ENCODE measurements around the gene ZNF624. TPM values are rescaled to one million over a fixed set of nuclear protein-coding genes. Genes with fewer than 3 reads are reported as not detected.
"Not testable (repeated sequence)": the region's sequence is repeated elsewhere in the genome, so short reads cannot be mapped to it uniquely, and the experiment has no call there.

Gene ZNF624
- 1 to 10 TPM; 5.8 to 9.4 (median 7.3) TPM for polyA plus RNA-seq (ENCODE audit: insufficient read length in 10 of 10)
- long read RNA-seq, donor 1, full-length matches to known transcripts: 1 of 1 reads
- long read RNA-seq, donor 1, partial matches to known transcripts: 0 of 1 reads
- long read RNA-seq, donor 1, other reads (novel, unspliced or antisense): 0 of 1 reads
- long read RNA-seq, donor 2, full-length matches to known transcripts: 3 of 3 reads
- long read RNA-seq, donor 2, partial matches to known transcripts: 0 of 3 reads
- long read RNA-seq, donor 2, other reads (novel, unspliced or antisense): 0 of 3 reads
- long read RNA-seq, donor 3, full-length matches to known transcripts: 1 of 1 reads
- long read RNA-seq, donor 3, partial matches to known transcripts: 0 of 1 reads
- long read RNA-seq, donor 3, other reads (novel, unspliced or antisense): 0 of 1 reads
- long read RNA-seq, donor 4, full-length matches to known transcripts: 2 of 2 reads
- long read RNA-seq, donor 4, partial matches to known transcripts: 0 of 2 reads
- long read RNA-seq, donor 4, other reads (novel, unspliced or antisense): 0 of 2 reads
- long read RNA-seq, donor 5, full-length matches to known transcripts: 9 of 9 reads
- long read RNA-seq, donor 5, partial matches to known transcripts: 0 of 9 reads
- long read RNA-seq, donor 5, other reads (novel, unspliced or antisense): 0 of 9 reads
- long read RNA-seq, donor 6, full-length matches to known transcripts: 4 of 4 reads
- long read RNA-seq, donor 6, partial matches to known transcripts: 0 of 4 reads
- long read RNA-seq, donor 6, other reads (novel, unspliced or antisense): 0 of 4 reads
- long read RNA-seq, donor 7, full-length matches to known transcripts: 3 of 3 reads
- long read RNA-seq, donor 7, partial matches to known transcripts: 0 of 3 reads
- long read RNA-seq, donor 7, other reads (novel, unspliced or antisense): 0 of 3 reads
- long read RNA-seq, donor 8, full-length matches to known transcripts: 1 of 1 reads
- long read RNA-seq, donor 8, partial matches to known transcripts: 0 of 1 reads
- long read RNA-seq, donor 8, other reads (novel, unspliced or antisense): 0 of 1 reads
- long read RNA-seq, donor 9, full-length matches to known transcripts: 1 of 1 reads
- long read RNA-seq, donor 9, partial matches to known transcripts: 0 of 1 reads
- long read RNA-seq, donor 9, other reads (novel, unspliced or antisense): 0 of 1 reads

DNA sequence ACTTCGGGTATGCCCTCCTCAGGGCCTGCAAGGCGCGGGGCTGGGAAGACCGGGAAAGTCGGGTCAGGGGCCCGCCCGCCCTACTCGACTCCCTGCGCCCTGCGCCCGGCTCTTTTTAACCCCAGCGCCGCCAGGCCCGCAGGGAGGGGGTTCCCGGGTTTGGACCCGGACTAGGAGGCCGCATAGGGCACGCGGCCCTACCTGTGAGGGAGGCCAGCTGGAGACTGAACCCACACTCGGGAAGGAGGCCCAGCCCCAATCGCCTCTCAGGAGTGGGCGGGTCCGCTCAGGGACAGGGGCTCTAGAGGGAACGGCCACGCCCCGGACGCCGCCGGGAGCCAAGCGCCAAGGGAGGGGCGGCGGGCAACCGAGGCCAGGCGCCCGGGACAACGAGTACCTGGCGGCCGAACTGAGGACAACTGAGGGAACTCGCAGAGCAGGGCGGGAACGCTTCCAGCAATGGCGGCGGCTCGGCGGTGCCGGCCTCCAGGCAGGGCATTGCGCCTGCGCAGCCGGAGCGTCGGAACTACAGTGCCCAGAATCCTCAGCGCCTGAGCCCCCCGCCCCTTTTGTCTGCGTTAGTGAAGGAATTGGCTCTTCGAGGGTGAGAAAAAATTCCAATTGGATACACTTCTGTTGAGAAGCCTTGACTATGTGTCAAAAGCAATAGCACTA is at the start of gene ZNF624:
Gene ZNF624 (minus strand): TSS at position 484 of the 675 bp plus-strand sequence.
- DNase-seq: peak; percentile 93 to 97 (median 95)

DNA sequence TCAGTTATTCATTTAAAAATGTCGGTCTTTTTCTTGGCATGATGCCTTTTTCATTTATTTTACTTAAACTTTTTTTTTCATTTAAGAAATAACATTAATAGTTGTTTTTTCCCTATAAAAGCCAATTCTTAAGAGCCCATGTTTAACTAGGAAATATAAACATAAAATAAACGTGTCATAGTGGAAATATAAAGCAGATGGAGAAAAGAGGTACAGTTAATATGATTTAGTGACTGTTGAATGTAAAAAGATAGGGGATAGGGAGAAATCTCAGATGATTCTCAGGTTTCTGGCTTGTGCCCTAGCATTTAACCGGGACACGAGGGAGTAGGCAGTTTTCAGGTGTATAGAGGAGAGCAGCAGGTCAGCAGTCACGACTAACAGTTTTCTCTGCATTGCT is 44.0 kb upstream of the ZNF624 start:
- not testable (repeated sequence) for DNase-seq

DNA sequence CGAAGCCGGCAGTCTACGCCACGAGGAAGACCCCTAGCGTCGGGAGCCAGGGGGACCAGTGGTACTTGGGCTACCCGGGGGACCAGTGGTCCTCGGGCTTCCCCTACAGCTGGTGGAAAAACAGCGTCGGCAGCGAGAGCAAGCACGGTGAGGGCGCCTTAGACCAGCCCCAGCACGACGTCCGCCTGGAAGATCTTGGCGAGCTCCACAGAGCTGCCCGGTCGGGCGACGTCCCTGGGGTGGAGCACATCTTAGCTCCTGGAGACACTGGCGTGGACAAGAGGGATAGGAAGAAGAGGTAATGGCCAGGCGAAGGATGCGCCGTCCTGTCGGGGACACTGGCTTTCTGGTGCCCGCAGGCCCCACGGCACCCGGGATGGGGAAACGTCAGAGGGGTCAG is 36.8 kb upstream of the ZNF624 start:
- not testable (repeated sequence) for DNase-seq

DNA sequence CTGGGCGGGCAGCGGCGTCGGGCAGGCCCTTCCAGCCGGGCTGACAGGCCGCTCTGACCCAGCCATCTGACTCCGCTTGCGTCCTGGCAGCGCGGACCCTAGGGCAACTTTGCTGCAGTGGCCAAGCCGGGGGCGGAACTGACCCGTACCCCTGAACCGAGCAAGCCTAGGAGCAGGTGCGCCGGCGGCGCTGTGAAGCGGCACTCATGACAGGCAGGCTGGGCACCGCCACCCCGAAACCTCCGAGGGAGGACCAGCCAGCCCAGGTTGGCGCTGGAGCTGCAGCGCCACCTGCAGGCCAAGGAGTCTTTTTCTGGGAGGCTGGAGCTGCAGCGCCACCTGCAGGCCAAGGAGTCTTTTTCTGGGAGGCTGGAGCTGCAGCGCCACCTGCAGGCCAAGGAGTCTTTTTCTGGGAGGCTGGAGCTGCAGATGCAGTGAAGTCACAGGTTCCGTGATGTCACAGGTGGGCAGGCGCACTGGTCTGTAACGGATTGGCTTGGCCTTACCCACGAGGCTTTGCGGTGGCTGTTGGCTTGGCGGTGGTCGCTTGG is 36.2 kb upstream of the ZNF624 start, which contains the start of gene CCDC144A:
Gene CCDC144A (plus strand): TSS at position 511 of the 551 bp plus-strand sequence. CDS start 160 bp downstream, outside the sequence.
- not testable (repeated sequence) for DNase-seq

DNA sequence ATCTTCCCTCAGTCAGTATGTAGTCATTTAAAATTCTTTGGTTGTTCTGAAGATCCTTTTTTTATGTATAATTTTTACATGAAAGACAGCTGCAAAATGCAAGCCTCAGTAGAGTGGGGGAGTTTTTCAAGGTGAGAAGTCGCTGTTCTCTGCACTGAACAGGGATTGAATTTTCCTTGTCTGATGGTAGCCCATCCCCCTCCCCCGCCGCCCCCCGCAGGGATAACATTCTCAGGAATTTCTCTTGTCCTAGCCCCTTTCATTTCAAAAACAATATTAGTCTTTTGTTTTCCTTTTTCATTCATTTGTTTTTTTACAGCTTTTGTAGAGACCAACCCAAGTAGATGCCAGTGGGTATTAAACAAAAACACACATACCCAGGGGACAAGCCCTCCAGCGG is 33.5 kb upstream of the ZNF624 start:
- DNase-seq: not testable (repeated sequence)

DNA sequence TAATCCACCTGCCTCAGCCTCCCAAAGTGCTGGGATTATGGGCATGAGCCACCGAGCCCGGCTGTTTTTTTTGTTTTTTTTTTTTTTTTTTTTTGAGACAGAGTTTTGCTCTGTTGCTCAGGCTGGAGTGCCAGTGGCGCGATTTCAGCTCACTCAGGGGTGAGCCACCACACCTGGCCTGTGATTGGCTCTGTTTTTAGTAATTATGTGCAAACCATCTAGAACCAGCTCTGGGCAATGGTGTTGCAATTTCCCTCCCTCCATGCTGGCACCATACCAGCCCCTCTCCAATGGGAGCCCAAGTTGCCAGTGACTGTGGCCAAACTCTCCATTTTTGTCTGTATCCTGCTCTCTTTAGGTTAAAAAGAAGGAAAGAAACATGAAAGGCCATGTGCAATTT is 32.4 kb upstream of the ZNF624 start:
- DNase-seq: not testable (repeated sequence)

DNA sequence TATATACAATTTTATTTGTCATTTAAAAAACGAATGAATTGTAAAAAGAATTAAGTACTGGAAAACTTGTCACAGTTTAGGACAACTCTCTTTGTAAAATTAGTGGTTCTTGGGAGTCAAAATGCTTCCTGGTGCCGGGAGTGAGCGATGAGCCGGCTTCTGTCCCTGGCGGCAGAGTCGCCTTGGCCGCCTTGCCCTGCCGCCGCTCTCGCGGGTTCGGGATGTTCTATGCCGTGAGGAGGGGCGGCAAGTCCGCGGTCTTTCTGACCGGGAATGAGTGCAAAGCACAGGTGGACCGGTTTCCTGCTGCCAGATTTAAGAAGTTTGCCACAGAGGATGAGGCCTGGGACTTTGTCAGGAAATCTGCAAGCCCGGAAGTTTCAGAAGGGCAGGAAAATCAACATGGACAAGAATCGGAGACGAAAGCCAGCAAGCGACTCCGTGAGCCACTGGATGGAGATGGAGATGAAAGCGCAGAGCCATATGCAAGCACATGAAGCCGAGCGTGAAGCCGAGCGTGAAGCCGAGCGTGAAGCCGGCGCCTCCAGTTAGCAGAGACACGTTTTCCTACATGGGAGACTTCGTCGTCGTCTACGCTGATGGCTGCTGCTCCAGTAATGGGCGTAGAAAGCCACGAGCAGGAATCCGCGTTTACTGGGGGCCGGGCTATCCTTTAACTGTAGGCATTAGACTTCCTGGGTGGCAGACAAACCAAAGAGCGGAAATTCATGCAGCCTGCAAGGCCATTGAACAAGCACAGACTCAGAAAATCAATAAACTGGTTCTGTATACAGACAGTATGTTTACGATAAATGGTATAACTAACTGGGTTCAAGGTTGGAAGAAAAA is 29.9 kb upstream of the ZNF624 start:
- peak in 1 of 3 donors; percentile 30 for DNase-seq

DNA sequence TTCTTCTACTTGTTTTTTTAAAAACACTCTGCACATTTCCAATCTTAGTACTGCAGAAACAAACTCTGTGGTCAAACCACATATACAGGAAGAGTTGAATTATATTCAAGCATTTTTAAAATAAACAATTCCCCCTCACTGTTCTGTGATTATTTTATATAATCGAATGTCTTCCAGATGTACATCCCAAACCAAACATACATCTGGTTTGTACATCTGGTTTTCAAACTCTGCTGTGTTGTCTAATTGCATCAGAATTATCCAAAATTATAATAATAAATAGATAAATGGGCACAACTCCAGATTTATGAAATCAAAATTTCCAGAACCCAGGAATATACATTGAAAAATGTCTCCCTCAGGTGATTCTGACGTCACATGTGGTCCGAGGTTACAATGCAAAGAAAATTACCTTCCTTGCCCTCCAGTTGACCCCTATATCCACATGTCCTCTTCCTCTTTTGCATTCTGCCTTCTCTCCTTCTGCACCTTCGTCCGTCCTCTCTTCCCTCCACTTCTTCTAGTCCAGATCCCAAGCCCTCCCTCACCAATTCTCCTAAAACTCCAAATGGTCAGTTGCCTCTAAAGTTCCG is 23.1 kb upstream of the ZNF624 start:
- DNase-seq: peak in 1 of 3 donors; percentile 68

DNA sequence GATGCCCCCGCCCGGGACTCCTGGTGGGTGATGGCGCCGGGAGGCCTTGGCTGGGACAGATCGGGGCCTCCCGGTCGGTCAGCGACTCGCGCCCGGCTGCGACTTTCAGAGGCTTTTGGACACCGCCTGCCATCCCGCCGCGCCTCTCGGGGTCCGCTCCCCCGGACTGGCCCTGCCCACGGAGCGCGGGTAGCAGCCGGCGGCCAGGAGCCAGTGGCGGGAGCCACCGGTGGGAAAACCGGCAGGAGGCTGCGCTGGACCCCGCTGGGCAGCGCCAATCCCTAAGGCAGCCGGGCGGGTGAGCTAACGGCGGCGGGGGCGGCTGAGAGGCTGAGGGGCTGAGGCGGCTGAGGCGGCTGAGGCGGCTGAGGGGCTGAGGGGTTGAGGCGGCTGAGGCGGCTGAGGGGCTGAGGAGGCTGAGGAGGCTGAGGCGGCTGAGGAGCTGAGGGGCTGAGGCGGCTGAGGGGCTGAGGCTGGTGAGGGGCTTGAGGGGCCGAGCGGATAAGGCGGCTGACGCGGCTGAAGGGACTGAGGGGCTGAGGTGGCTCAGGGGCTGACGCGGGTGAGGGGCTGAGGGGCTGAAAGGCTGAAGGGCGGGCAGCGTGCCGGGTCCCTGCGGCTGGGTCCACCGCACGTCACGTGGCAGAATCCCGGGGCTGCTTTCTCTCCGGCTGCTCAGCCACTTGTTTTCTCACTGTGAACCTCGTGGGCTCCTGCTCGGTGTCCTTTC is 13.4 kb upstream of the ZNF624 start:
- DNase-seq: peak in 1 of 3 donors; percentile 43

DNA sequence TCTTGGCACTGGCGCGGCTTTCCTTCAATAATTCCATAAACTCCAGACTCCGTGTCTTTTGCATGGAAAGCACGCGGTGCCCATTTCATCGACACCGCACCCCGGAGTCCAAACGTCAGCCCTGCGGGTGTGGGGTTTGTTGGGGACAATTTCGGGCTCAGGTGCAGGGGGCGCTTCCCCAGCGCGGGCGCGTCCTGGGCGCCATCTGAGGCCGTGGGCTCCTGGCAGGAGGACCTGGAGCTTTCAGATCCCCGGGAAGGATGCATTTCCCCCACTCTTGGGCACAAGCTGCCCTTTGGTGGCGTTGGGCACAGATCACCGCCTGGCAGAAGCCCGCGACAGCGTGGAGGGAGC is 12.9 kb upstream of the ZNF624 start:
- not testable (repeated sequence) for DNase-seq

DNA sequence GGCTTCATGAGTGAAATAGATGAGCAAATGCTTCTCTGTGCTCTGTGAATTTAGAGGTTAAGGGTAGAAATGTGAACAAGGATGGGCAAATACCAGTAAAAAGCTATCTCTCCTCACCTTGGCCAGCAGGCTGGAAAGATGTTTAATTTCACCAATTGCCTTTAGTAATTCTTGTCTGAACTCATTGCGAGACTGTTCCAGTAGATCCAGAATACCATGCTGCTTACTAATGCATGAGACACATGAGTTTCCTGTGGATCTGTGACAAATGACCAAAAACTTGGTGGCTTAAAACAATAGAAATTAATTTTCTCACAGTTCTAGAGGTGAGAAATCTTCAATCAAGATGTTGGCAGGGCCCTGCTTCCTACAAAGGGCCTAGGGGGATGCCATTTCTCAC is 9.3 kb upstream of the ZNF624 start:
- DNase-seq: no peak

DNA sequence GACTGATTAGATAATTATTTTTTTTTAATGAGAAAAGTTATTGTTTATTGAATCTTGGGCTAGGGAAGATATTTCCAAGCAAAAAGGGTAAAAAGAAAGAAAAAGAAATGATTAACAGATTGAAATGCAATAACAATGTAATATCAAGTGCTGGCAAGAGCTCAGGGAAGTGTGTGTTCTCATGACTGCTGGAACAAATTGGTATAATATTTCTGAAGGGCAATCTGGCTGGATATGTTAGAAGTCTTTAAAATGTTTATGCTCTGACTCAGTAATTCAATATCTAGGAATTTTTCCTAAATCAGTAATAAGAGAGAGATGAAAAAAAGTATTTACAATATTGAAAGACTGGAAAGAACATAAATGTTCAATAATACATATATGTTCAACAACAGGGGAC is 7.6 kb upstream of the ZNF624 start:
- DNase-seq: no peak

DNA sequence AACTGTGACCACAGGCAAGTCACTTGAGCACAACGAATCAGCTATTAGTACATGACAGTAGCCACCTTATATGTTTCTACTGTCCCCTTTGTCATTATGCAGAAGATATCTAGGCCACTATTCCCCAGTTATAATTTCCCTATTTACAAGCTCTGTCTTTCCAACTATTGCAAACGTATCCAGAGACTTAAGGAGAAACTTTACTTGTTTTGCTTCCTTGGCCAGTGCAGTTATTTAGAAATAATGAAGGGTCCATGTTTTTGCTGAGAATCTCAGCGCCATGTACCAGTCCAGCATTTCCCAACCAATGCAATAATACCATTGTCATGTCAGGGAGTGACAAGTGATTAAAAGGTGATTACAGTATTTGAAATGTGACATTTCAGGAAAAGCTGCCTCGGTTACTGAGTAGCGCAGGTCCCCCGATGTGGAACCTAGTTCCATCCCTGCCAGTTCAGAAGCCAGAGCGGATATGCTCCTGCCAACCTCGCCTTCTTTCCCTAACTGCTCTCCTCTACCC is 743 bp downstream of the ZNF624 start:
- no peak for DNase-seq

DNA sequence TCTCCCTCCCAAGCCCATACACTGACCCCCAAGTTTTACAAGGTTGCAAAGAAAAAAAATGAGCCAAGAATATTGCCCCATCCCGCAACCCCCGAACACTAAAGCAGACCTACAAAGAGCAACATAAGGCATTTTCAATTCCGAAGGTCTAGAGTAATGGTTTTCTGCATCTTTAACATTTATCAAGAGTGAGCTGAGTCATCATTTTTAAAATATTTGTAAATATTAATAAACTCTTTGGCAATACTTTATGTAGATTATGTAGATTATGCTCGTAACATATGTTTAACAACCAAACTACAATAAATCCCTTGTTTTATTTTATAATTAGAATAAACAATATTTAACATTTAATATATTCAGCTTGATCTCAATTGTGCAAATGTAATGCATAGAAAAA is 1.4 kb downstream of the ZNF624 start:
- no peak for DNase-seq

DNA sequence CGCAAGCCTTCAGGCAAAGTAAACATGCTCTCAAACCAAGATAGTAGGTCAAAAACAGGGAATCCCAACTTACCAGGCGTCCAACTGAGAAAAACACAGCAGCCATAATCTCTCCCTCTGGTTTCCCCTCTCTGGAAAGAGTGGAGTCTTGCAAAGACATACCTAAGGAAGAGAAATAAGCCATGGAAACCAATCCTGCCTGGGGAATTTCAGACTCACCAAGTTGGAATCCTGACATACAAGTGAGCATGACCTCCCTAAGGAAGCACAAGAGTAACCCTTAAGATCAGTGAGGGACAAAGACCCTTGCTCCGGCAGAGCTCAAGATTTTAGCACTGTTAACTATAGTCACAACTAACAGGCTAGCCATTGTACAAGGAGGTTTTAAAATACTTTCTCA is 4.1 kb downstream of the ZNF624 start:
- no peak for DNase-seq

DNA sequence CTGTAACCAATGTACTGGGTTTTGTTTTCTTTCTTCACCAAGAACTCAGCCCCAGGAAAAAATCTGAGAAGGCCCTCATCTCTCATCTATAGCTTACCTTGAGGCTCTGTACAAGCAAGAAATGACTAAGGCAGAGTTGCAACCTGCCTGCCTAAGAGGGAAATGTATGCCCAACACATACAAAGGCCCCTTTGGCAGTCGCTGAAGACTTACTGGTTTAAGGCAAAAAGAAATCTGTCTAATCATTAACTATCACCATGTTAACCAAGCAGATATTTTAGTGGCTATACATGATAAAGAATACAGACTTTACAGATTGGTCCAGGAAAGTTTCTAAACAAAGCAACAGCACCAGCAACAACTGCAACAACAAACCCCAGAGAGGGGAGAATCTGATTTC is 14.2 kb downstream of the ZNF624 start:
- DNase-seq: no peak

DNA sequence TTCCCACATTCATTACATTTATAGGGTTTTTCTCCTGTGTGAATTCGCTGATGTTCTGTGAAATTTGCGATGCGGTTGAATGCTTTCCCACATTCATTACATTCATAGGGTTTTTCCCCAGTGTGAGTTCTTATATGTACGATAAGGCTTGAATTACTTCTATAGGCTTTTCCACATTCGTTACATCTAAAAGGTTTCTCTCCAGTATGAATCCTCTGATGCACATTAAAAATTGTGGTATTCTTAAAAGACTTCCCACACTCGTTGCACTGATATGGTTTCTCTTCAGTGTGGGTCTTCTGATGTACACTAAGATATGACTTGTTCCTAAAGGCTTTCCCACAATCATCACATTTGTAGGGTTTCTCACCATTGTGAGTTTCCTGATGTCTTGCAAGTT is 30.4 kb downstream of the ZNF624 start:
- no peak for DNase-seq

DNA sequence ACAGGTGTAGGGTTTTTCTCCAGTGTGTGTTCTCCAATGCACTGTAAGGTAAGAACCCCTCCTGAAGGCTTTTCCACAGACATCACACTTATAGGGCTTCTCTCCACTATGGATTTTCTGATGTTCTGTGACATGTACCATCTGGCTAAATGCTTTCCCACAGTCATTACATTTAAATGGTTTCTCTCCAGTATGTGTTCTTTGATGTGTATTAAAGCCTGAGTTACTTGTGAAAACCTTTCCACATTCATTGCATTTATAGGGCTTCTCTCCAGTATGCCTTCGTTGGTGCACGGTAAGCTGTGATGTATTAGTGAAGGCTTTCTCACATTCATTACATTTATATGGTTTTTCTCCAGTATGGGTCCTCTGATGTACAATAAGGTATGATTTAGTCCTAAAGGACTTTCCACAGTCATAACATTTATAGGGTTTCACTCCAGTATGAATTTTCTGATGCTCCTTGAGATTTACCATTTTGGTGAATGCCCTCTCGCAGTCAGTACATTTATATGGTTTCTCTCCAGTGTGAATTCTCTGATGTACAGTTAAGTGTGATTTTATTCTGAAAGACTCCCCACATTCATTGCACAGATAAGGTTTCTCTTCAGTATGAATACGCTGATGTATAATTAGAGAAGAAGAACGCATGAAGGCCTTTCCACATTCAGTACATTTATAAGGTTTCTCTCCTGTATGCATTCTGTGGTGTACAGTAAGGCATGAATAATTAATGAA is 30.9 kb downstream of the ZNF624 start:
- DNase-seq: no peak
